OCI-LY7 (cell line): ENCODE data around the gene ZMYND11.

Experiments
- EZH2phosphoT487 ChIP-seq: fragments of 200-600 bp; sonication (generic); IDR thresholded peaks from 2 replicates; pipeline ENCODE4 v1.6.1; 2018; ENCODE audit warnings: low read depth, borderline replicate concordance, mild to moderate bottlenecking, mixed run types, antibody characterized with exemption, low read length, moderate library complexity, mixed read lengths
- TF ChIP-seq, protein P1 (sequence below): fragments of 200-600 bp; sonication (generic); conservative IDR thresholded peaks from 2 replicates; pipeline ENCODE4 v1.5.1; 2014; ENCODE audit warnings: mild to moderate bottlenecking, antibody characterized with exemption, low read length, moderate library complexity, mixed read lengths

DNA sequence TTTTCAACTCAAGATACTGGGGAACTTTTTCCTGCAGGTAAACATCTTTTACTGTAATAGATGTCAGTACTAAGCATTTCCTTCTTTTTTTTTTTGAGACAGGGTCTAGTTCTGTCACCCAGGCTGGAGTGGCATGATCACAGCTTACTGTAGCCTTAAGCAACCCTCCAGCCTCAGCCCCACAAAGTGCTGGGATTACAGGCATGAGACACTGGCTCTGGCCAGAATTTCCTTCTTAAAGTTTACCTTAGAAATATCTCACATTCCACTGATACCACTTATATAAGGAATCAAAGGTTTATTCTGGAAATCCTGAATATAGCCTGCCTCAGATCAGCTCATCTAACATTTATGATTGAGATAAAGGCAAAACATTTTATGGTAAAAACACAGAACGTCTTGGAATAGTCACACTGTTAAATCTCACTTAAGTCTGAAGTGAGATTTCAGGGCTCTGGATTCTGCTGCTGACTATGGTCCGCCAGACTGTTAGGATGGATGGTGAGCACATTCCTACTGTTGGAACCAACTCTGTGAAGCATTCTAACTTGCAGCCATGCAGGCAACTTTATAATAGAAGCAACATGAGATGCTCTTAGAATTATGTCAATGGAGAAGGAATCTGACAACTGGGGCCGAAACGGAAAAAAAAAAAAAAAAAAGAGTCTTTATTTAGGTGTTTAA lies 151.9 kb downstream of the ZMYND11 start:
- TF ChIP-seq, protein P1, sequence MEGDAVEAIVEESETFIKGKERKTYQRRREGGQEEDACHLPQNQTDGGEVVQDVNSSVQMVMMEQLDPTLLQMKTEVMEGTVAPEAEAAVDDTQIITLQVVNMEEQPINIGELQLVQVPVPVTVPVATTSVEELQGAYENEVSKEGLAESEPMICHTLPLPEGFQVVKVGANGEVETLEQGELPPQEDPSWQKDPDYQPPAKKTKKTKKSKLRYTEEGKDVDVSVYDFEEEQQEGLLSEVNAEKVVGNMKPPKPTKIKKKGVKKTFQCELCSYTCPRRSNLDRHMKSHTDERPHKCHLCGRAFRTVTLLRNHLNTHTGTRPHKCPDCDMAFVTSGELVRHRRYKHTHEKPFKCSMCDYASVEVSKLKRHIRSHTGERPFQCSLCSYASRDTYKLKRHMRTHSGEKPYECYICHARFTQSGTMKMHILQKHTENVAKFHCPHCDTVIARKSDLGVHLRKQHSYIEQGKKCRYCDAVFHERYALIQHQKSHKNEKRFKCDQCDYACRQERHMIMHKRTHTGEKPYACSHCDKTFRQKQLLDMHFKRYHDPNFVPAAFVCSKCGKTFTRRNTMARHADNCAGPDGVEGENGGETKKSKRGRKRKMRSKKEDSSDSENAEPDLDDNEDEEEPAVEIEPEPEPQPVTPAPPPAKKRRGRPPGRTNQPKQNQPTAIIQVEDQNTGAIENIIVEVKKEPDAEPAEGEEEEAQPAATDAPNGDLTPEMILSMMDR: no peak
- no peak for TF ChIP-seq EZH2phosphoT487
